ENCODE measurements around the gene DHCR7.

Gene DHCR7

DNA sequence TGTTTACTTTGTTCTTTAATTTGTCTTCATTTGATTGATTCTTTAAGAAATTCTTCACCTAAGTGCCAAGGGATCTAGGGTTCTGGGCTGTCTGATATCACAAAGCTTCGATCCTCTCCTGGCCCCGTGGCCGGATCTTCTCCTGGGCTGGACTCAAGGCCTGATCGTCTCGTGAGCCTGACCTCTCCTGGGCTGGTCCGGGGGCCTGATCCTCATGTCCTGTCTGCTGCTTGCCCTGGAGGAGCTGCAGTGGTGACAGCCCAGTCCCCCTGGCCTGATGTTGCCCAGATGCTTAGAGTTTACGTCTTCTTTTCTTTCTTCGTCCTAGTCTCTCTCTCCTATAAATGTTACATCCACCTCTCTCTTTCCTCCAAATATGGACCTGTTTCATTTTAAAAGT, 8.1 kb upstream of the DHCR7 start:
- H3K36me3 ChIP-seq (ENCODE audit: control insufficient read depth, insufficient read depth, low read length): peaks cover 19% of the 10 kb centered on the region
- H3K9me3 ChIP-seq (ENCODE audit: control insufficient read depth, insufficient read depth, low read length): no peaks in the 10 kb centered on the region
- no CpG with 5 or more reads among the region's 8 CpGs for WGBS (ENCODE audit: insufficient coverage, insufficient read length)
- H3K27ac ChIP-seq (ENCODE audit: low read length): no peak overlapping the region
- no peak for DNase-seq (ENCODE audit: low read depth, low spot score)
- H3K4me1 ChIP-seq (ENCODE audit: control insufficient read depth, insufficient read depth, low read length): no peaks in the 10 kb centered on the region
- H3K27me3 ChIP-seq (ENCODE audit: control insufficient read depth, insufficient read depth, low read length): no peaks in the 10 kb centered on the region
- H3K4me3 ChIP-seq (ENCODE audit: low read length): no peak overlapping the region

DNA sequence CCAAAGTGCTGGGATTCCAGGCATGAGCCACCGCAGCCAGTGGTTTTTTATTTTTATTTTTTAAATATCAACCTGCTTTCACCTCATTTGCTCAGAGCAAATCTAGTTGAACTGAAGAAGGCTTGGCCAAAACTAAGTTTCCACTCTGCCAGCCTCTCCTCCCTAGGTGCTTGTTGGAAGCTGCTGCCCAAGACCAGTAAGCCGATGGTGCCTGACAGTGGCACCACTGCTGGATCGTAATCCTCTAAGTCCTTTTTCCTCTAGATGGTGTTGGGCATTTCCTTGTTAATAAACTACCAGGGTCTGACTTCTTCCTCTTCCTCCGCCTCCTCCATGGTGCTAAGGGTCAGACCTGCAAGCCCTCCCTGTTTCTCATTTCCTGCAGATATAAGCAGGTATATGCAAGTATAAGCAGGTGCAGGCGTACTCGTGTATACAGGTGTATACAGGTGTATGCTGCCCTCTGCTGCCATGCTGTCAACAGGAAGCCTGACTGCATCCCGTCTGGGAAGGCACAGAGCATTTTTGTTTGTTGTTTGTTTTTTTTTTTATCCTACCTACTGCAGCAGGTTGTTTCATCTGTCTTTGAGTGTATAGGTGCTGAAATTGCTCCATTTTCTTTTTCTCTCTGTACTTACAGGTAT, 6.4 kb upstream of the DHCR7 start:
- DNase-seq (ENCODE audit: low read depth, low spot score): no peak
- Histone ChIP-seq H3K36me3 (ENCODE audit: control insufficient read depth, insufficient read depth, low read length) (peaks cover 14% of the 10 kb centered on the region), H3K27ac (ENCODE audit: low read length) (no peak overlapping the region), H3K9me3 (ENCODE audit: control insufficient read depth, insufficient read depth, low read length) (no peaks in the 10 kb centered on the region), H3K27me3 (ENCODE audit: control insufficient read depth, insufficient read depth, low read length) (no peaks in the 10 kb centered on the region), H3K4me1 (ENCODE audit: control insufficient read depth, insufficient read depth, low read length) (no peaks in the 10 kb centered on the region), H3K4me3 (ENCODE audit: low read length) (no peak overlapping the region)
- WGBS (ENCODE audit: insufficient coverage, insufficient read length): no CpG with 5 or more reads among the region's 7 CpGs

DNA sequence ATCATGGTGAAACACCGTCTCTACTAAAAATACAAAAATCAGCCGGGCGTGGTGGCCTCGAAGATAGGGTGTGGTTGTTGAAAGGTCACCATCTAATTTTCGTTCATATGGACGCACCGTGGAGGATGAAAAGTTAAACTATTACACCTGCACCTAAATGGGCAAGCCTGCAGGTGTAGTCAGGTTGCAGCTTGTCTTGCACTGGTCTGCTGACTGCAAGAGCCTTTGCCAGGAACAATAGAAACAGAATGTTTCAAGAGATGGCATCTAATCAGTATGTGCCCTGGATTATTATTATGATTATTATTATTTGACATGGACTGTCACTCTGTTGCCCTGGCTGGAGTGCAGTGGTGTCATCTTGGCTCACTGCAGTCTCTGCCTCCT, 5.7 kb upstream of the DHCR7 start:
- no CpG with 5 or more reads among the region's 7 CpGs for WGBS (ENCODE audit: insufficient coverage, insufficient read length)

DNA sequence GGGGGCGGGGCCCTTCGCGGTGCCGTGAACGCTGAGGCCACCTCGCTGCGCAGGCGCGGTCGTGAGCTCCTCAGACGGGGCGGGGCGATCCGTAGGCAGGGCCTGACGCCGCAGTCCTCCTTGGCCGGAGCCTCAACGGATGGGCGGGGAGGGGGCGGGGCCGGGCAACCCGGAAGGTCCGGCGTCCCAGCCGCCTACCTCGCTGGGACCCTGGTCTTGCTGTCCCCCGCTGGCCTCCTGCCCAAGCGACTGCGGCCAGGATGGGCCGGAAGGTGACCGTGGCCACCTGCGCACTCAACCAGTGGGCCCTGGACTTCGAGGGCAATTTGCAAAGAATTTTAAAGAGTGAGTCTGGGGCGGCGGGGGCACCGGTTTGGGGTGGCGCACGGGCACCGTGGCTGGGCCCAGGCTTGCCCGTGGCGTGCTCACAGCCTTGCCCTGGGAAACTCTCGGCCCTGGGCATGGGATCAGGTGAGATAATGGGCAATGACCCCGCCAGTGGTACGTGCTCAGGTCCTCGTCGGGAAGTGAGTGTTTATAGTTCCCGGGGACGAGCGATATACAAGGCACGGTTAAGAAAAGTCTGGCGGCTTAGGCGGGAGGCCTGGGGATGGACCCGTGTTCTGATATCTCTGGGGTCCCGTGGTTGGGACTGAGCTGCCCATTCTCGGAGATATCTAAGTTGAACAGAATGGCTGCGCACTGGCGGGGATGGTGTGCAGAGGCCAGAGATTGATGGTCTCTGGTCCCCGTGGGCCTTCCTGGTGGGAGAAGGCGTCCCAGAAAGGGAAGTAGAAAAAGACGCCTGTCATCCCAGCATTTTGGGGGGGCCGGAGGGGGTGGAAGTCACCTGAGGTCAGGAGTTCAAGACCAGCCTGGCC, 5.1 kb upstream of the DHCR7 start, which contains the start of gene NADSYN1:
NADSYN1 (plus strand) TSS at position 167 of the 881 bp plus-strand sequence; CDS start at position 261, 94 bp downstream.
- no peak within 1 kb of the TSS for H3K27ac ChIP-seq (ENCODE audit: low read length)
- peaks cover 7% of the 10 kb centered on the region for H3K36me3 ChIP-seq (ENCODE audit: control insufficient read depth, insufficient read depth, low read length)
- no CpG with 5 or more reads among the region's 61 CpGs for WGBS (ENCODE audit: insufficient coverage, insufficient read length)
- DNase-seq (ENCODE audit: low read depth, low spot score): peak; percentile 80
- H3K27me3 ChIP-seq (ENCODE audit: control insufficient read depth, insufficient read depth, low read length): no peaks in the 10 kb centered on the region
- H3K4me3 ChIP-seq (ENCODE audit: low read length): peak within 1 kb of the TSS; percentile 77; the same call in 1 of the 2 replicates
- no peaks in the 10 kb centered on the region for H3K4me1 ChIP-seq (ENCODE audit: control insufficient read depth, insufficient read depth, low read length)
- H3K9me3 ChIP-seq (ENCODE audit: control insufficient read depth, insufficient read depth, low read length): no peaks in the 10 kb centered on the region

More for the DNA sequence above, 5.7 kb upstream of the DHCR7 start:
- Histone ChIP-seq H3K4me3 (ENCODE audit: low read length) (no peak overlapping the region; the same call in 1 of the 2 replicates), H3K4me1 (ENCODE audit: control insufficient read depth, insufficient read depth, low read length) (no peaks in the 10 kb centered on the region), H3K27ac (ENCODE audit: low read length) (no peak overlapping the region), H3K27me3 (ENCODE audit: control insufficient read depth, insufficient read depth, low read length) (no peaks in the 10 kb centered on the region), H3K36me3 (ENCODE audit: control insufficient read depth, insufficient read depth, low read length) (peaks cover 8% of the 10 kb centered on the region), H3K9me3 (ENCODE audit: control insufficient read depth, insufficient read depth, low read length) (no peaks in the 10 kb centered on the region)
- no peak for DNase-seq (ENCODE audit: low read depth, low spot score)

DNA sequence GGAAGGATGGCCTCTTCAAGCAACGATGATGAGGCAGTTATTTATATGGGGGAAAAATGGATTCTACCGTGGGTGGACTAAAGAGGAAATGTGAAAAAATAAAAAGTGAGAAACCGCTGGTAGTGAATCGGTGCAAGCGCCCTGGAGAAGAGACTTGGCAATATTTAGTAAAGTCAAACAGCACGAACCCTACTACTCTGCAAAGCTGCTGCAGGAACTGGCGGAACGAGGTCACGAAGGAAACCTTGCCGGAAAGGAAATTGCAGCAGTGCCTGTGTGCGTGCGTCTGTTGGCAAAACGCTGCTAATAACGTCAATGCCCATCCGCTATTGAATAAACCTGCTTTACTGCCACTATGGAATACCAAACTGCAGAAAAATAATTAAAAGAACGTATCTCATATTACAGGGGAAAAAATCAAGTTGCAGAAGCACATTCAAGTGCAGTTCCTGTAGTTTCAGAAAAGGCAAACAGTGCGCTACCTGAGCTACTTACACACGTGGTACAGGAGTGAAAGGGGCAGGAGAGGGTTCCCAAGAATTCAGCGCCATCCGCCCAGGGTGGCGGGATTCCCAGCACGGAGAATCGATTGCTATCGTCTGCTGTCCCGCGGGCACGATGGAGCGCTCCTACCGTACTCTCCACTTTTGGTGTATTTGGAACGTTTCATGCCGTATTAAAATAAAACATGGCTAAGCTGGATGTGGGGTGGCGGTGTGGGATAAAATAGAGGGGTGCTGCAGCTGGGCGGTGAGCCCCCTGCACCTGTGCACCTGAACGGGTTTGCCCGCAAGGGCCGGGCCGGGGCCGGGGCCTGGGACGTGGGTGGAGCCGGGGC, 4.2 kb upstream of the DHCR7 start:
- Histone ChIP-seq H3K4me1 (ENCODE audit: control insufficient read depth, insufficient read depth, low read length) (no peaks in the 10 kb centered on the region), H3K9me3 (ENCODE audit: control insufficient read depth, insufficient read depth, low read length) (no peaks in the 10 kb centered on the region), H3K4me3 (ENCODE audit: low read length) (peak overlapping the region; percentile 55; the same call in 1 of the 2 replicates), H3K36me3 (ENCODE audit: control insufficient read depth, insufficient read depth, low read length) (peaks cover 7% of the 10 kb centered on the region), H3K27ac (ENCODE audit: low read length) (no peak overlapping the region), H3K27me3 (ENCODE audit: control insufficient read depth, insufficient read depth, low read length) (no peaks in the 10 kb centered on the region)
- DNase-seq (ENCODE audit: low read depth, low spot score): no peak
- WGBS (ENCODE audit: insufficient coverage, insufficient read length): no CpG with 5 or more reads among the region's 40 CpGs

DNA sequence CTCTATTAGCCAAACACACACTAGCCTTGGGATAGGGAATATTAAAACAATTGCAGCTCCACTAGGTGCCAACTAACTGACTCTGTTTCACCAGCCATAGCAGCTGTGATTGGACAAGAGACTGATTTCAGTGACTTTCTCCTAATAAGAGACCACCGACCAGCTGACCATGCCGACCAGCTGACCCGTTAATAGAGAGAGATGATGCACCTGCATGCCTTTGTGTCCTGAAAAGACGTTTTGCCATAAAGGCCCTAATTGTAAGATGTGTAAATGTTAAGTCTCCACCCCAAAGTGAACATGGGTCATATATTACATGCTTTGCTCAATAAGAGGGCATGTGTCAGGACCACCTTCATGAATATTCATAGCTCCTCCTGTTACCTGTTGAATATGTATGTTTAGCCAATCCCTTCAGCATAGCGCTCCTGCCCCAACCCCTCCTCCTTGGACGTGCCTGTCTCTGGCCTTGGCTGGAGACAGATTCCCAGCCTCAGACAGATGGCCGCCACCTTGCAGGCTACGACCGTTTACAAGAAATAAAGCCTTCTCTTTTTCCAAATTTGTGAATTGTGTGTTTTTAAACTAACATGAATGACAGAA, 3.5 kb upstream of the DHCR7 start:
- Histone ChIP-seq H3K4me1 (ENCODE audit: control insufficient read depth, insufficient read depth, low read length) (0 out of 2 replicates have a peak, but pooled peaks cover 1% of the 10 kb centered on the region), H3K4me3 (ENCODE audit: low read length) (no peak overlapping the region), H3K27ac (ENCODE audit: low read length) (no peak overlapping the region), H3K36me3 (ENCODE audit: control insufficient read depth, insufficient read depth, low read length) (peaks cover 4% of the 10 kb centered on the region; the same call in 1 of the 2 replicates), H3K27me3 (ENCODE audit: control insufficient read depth, insufficient read depth, low read length) (no peaks in the 10 kb centered on the region), H3K9me3 (ENCODE audit: control insufficient read depth, insufficient read depth, low read length) (no peaks in the 10 kb centered on the region)
- peak; percentile 54 for DNase-seq (ENCODE audit: low read depth, low spot score)
- WGBS (ENCODE audit: insufficient coverage, insufficient read length): no CpG with 5 or more reads among the region's 9 CpGs

DNA sequence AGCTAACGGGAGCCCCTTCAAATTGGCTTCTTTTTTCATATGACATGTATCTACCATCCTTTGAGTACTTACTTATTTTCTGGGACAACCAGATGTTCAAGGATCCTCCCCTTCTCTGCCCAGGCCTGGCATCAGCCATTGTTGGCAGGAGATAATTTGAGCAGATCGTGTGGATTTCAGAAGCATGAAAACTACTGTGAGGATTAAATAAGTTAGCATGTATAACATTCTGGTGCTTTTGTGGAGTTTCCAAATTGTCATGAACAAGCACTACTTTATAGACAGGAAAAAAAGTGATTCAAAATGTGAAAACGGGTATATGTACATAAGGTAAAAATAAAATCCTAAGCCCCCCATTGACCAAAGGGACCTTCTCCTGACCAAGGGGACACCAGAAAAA, 2.7 kb upstream of the DHCR7 start:
- H3K27me3 ChIP-seq (ENCODE audit: control insufficient read depth, insufficient read depth, low read length): no peaks in the 10 kb centered on the region
- no CpG with 5 or more reads among the region's 3 CpGs for WGBS (ENCODE audit: insufficient coverage, insufficient read length)
- H3K9me3 ChIP-seq (ENCODE audit: control insufficient read depth, insufficient read depth, low read length): no peaks in the 10 kb centered on the region
- H3K4me1 ChIP-seq (ENCODE audit: control insufficient read depth, insufficient read depth, low read length): 0 out of 2 replicates have a peak, but pooled peaks cover 1% of the 10 kb centered on the region
- H3K27ac ChIP-seq (ENCODE audit: low read length): no peak overlapping the region
- no peak for DNase-seq (ENCODE audit: low read depth, low spot score)
- H3K36me3 ChIP-seq (ENCODE audit: control insufficient read depth, insufficient read depth, low read length): peaks cover 4% of the 10 kb centered on the region; the same call in 1 of the 2 replicates
- H3K4me3 ChIP-seq (ENCODE audit: low read length): no peak overlapping the region

DNA sequence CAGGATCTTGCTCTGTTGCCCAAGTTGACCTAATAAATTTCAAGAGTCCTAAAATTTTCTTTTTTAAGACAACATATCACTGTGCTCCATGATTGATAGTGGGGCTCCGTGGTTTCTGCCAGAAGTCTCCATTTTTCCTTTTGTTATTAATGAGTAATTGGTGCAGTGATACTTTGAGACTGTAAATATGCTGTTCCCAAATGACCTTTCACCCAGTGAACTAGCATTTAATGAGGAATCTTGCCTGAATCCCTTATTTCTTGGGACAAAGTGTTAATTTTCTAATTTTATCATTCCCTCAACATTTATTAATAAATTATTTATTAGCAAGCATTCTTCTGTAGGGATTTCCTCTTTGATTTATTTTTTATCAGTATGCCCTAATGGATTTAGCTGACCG, 2.3 kb upstream of the DHCR7 start:
- WGBS (ENCODE audit: insufficient coverage, insufficient read length): no CpG with 5 or more reads among the region's 2 CpGs
- no peaks in the 10 kb centered on the region for H3K27me3 ChIP-seq (ENCODE audit: control insufficient read depth, insufficient read depth, low read length)
- H3K4me3 ChIP-seq (ENCODE audit: low read length): no peak overlapping the region
- H3K36me3 ChIP-seq (ENCODE audit: control insufficient read depth, insufficient read depth, low read length): peaks cover 4% of the 10 kb centered on the region; the same call in 1 of the 2 replicates
- H3K27ac ChIP-seq (ENCODE audit: low read length): no peak overlapping the region
- no peak for DNase-seq (ENCODE audit: low read depth, low spot score)
- H3K4me1 ChIP-seq (ENCODE audit: control insufficient read depth, insufficient read depth, low read length): 0 out of 2 replicates have a peak, but pooled peaks cover 1% of the 10 kb centered on the region
- no peaks in the 10 kb centered on the region for H3K9me3 ChIP-seq (ENCODE audit: control insufficient read depth, insufficient read depth, low read length)

DNA sequence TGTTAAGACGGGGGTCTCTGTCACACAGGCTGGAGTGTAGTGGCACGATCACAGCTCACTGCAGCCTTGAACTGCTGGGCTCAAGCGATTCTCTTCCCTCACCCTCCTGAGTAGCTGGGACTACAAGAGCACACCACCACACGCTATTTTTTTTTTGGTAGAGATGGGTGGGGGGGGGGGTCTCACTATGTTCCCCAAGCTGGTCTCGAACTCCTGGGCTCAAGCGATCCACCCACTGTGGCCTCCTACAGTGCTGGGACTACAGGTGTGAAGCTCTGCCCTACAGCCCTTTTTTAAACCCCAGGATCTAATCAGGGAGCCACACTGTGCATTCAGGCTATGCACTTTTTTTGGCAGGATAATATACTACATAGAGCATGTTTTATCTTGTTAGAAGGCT, 1.4 kb upstream of the DHCR7 start:
- Histone ChIP-seq H3K9me3 (ENCODE audit: control insufficient read depth, insufficient read depth, low read length) (no peaks in the 10 kb centered on the region), H3K4me3 (ENCODE audit: low read length) (peak overlapping the region; percentile 83; the same call in 1 of the 2 replicates), H3K4me1 (ENCODE audit: control insufficient read depth, insufficient read depth, low read length) (0 out of 2 replicates have a peak, but pooled peaks cover 1% of the 10 kb centered on the region), H3K27ac (ENCODE audit: low read length) (no peak overlapping the region), H3K27me3 (ENCODE audit: control insufficient read depth, insufficient read depth, low read length) (no peaks in the 10 kb centered on the region), H3K36me3 (ENCODE audit: control insufficient read depth, insufficient read depth, low read length) (peaks cover 7% of the 10 kb centered on the region)
- no peak for DNase-seq (ENCODE audit: low read depth, low spot score)
- WGBS (ENCODE audit: insufficient coverage, insufficient read length): no CpG with 5 or more reads among the region's 6 CpGs
